Gastroesophageal sphincter (tissue), 4 donors: ENCODE data around the gene PFN4. TPM values are rescaled to one million over a fixed set of nuclear protein-coding genes. Genes with fewer than 3 reads are reported as not detected.

Experiments
- ATAC-seq: fragments of 150-250 bp; one replicate; pipeline ENCODE4 v1.9.1; 2016; ENCODE audit warnings: mild to moderate bottlenecking, moderate library complexity
- H3K27ac ChIP-seq, 4 donors: fragments of 200-600 bp; sonication (generic) in 3 of 4; 1 replicate in 3 of 4; 2 replicates in 1 of 4; pipeline ENCODE4 v1.5.1; 2016 to 2019
- H3K27me3 ChIP-seq: fragments of 200-600 bp; sonication (generic); one replicate; pipeline ENCODE4 v1.5.1; 2019
- H3K36me3 ChIP-seq, 2 donors: fragments of 200-600 bp; sonication (generic); one replicate each; pipeline ENCODE4 v1.5.1; 2019; ENCODE audit warnings: control low read depth in 1 of 2
- H3K4me1 ChIP-seq, 3 donors: fragments of 200-600 bp; sonication (generic); 1 replicate in 2 of 3; 2 replicates in 1 of 3; pipeline ENCODE4 v1.5.1; 2016 to 2019; ENCODE audit warnings: control low read depth in 2 of 3
- H3K4me3 ChIP-seq, 2 donors: fragments of 200-600 bp; sonication (generic); one replicate each; pipeline ENCODE4 v1.5.1; 2019; ENCODE audit warnings: mild to moderate bottlenecking in 1 of 2, moderate library complexity in 1 of 2
- H3K9me3 ChIP-seq, 3 donors: fragments of 200-600 bp; sonication (generic); one replicate each; pipeline ENCODE4 v1.5.1; 2017 to 2019; ENCODE audit warnings: control low read depth in 2 of 3
- CTCF ChIP-seq, 4 experiments: fragments of 200-600 bp in 2 of 4; fragments of 450-650 bp in 2 of 4; sonication (generic) in 1 of 4; IDR thresholded peaks; one replicate each; pipeline ENCODE4 v1.5.1; 2017 to 2019; ENCODE audit warnings: antibody characterized with exemption in 4 of 4, mild to moderate bottlenecking in 2 of 4, moderate library complexity in 2 of 4
- EP300 ChIP-seq: sonication (generic); formaldehyde crosslinking; IDR thresholded peaks from one replicate; pipeline ENCODE4 v1.6.1; 2017; ENCODE audit warnings: antibody characterized with exemption, mild to moderate bottlenecking
- POLR2A ChIP-seq, 2 donors: fragments of 450-650 bp; IDR thresholded peaks; one replicate each; pipeline ENCODE4 v1.6.1; 2017; ENCODE audit warnings: antibody characterized with exemption in 2 of 2, mild to moderate bottlenecking in 2 of 2, moderate library complexity in 1 of 2
- POLR2AphosphoS5 ChIP-seq: sonication (generic); formaldehyde crosslinking; IDR thresholded peaks from one replicate; pipeline ENCODE4 v1.6.1; 2017; ENCODE audit warnings: antibody characterized with exemption
- WGBS, 2 donors: methylation state at CpG; one replicate each; pipeline ENCODE4 v1.1.5; 2018; ENCODE audit warnings: low coverage in 1 of 2; 5-methylcytosine and 5-hydroxymethylcytosine counted together
- total RNA-seq, 4 donors: library from RNA; depleted of rRNA; stranded (reverse); fragments of >200 nt; gene quantifications; one replicate each; pipeline ENCODE4 v1.1.0, GENCODE V29; 2016

Gene PFN4
- total RNA-seq, 4 donors from 2014 or later = 0.94 TPM; not detected in 3

DNA sequence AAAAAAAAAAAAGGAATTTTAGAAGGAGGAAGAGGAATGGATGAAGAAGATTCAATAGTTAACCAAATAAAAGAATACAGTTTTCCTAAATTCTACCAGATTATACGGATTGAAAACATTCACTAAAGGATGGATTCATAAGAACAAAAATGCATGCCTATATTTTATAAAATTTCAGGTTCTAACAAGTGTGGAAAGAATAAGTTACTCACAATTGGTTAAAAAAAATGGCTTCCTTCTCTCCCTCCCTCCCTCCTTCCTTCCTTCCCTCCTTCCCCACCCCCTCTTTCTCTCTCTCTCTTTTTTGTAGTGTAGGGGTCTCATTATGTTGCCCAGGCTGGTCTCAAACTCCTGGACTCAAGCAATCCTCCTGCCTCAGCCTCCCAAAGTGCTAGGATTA, 36.9 kb downstream of the PFN4 start:
- Histone ChIP-seq H3K9me3 (no peaks in the 10 kb centered on the region), H3K4me1 (peaks cover 0 to 24% (median 11%) of the 10 kb centered on the region in 3 donors), H3K27ac (no peak overlapping the region), H3K27me3 (no peaks in the 10 kb centered on the region), H3K36me3 (peaks cover 0 to 41% of the 10 kb centered on the region in 2 donors), H3K4me3 (no peak overlapping the region)
- no peak for TF ChIP-seq POLR2AphosphoS5
- ATAC-seq = no peak
- WGBS, 2 donors = 75 to 78% methylated on average over 1 of the region's 1 CpG

- ATAC-seq = peak; percentile 20
- H3K27ac ChIP-seq = peak overlapping the region; percentile 51 to 96 (median 90)
- 0 to 5% methylated on average over 7 to 11 of the region's 11 CpGs for WGBS, 2 donors
Observed at GRCh38 chr2:24085200-24085489, 38.0 kb downstream of the PFN4 start.

GRCh38 chr2:24084386-24085199, 38.5 kb downstream of the PFN4 start, which contains the start of gene TP53I3:
TP53I3 (minus strand) TSS chr2:24084834; CDS start chr2:24084326, 508 bp downstream.
- H3K4me3 ChIP-seq = peak within 1 kb of the TSS; percentile 42 to 63
- no peaks in the 10 kb centered on the region for H3K9me3 ChIP-seq
- ATAC-seq = peak; percentile 96
- peak within 1 kb of the TSS; percentile 51 to 96 (median 90) for H3K27ac ChIP-seq
- H3K4me1 ChIP-seq = peaks cover 0 to 24% (median 11%) of the 10 kb centered on the region in 3 donors
- H3K36me3 ChIP-seq = peaks cover 0 to 55% of the 10 kb centered on the region in 2 donors
- TF ChIP-seq EP300 (no peak), CTCF (IDR thresholded peaks at IDR 0.05) (peak; percentile 92 to 98 (median 96)), POLR2A (IDR thresholded peaks at IDR 0.05) (peak; percentile 58 to 65), POLR2AphosphoS5 (peak; percentile 63)
- WGBS, 2 donors = 0 to 3% methylated on average over 4 to 6 of the region's 44 CpGs
- H3K27me3 ChIP-seq = no peaks in the 10 kb centered on the region

More at GRCh38 chr2:24085200-24085489, 38.0 kb downstream of the PFN4 start:
- peak overlapping the region; percentile 42 to 63 for H3K4me3 ChIP-seq
- H3K36me3 ChIP-seq = peaks cover 0 to 49% of the 10 kb centered on the region in 2 donors
- H3K27me3 ChIP-seq = no peaks in the 10 kb centered on the region
- peaks cover 0 to 24% (median 11%) of the 10 kb centered on the region in 3 donors for H3K4me1 ChIP-seq
- H3K9me3 ChIP-seq = no peaks in the 10 kb centered on the region
- no peak for TF ChIP-seq POLR2A (IDR thresholded peaks at IDR 0.05)
- TF ChIP-seq EP300 = no peak
- no peak for TF ChIP-seq POLR2AphosphoS5

- peaks cover 0 to 61% of the 10 kb centered on the region in 2 donors for H3K36me3 ChIP-seq
- 11% methylated on average over 3 of the region's 30 CpGs; no CpG with 5 or more reads in 1 of the 2 donors for WGBS, 2 donors
- H3K9me3 ChIP-seq = no peaks in the 10 kb centered on the region
- peak overlapping the region; percentile 42 to 63 for H3K4me3 ChIP-seq
- peak overlapping the region; percentile 47 to 96 (median 90) for H3K27ac ChIP-seq
- H3K4me1 ChIP-seq = peaks cover 0 to 24% (median 11%) of the 10 kb centered on the region in 3 donors
- TF ChIP-seq POLR2AphosphoS5 = no peak
- TF ChIP-seq POLR2A (IDR thresholded peaks at IDR 0.05) = peak in 1 of 2 donors; percentile 5
- H3K27me3 ChIP-seq = no peaks in the 10 kb centered on the region
- ATAC-seq = peak; percentile 46
Observed at GRCh38 chr2:24083567-24084385, 39.4 kb downstream of the PFN4 start.

DNA sequence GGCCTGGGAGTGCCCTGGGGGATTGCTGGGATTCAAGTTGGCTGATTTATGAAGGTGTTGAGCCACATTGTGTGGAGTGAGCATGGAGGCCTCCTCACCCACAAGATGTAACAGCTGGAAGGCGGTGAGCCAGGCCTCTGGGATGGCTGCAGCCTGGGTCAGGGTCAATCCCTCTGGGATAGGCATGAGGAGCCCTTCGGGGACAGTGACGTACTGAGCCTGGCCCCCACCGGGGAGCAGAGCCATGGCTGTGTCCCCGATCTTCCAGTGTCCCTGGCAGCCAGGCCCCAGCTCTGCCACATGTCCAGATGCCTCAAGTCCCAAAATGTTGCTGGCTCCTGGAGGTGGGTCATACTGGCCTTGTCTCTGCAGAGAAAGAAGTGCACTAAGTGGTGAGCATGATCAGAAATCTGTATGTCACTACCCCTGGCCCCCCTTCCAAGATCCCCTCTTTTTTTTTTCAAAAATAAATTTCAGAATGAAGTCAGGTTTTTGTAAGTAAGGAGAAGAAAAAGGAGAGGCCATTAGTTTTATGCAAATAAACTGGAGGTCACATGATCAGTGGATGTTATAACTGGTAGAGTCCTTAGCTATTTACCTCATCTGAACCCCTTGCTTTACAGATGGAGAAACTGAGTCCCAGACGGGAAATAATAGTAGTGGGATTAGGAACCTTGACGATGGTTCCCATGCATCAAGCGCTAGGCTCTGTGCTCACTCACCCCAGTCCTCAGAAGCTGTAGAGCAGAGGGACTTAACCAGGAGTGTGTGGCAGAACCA, 40.2 kb downstream of the PFN4 start:
- H3K4me3 ChIP-seq = peak overlapping the region in 1 of 2 donors; percentile 63
- H3K27ac ChIP-seq = peak overlapping the region in 3 of 4 donors; percentile 90 to 96 (median 91)
- H3K4me1 ChIP-seq = peaks cover 0 to 26% (median 11%) of the 10 kb centered on the region in 3 donors
- H3K9me3 ChIP-seq = no peaks in the 10 kb centered on the region
- TF ChIP-seq POLR2AphosphoS5 (no peak), CTCF (IDR thresholded peaks at IDR 0.05) (no peak), POLR2A (IDR thresholded peaks at IDR 0.05) (no peak), EP300 (no peak)
- 74% methylated on average over 3 of the region's 8 CpGs; no CpG with 5 or more reads in 1 of the 2 donors for WGBS, 2 donors
- H3K36me3 ChIP-seq = peaks cover 0 to 54% of the 10 kb centered on the region in 2 donors
- ATAC-seq = no peak
- no peaks in the 10 kb centered on the region for H3K27me3 ChIP-seq
